NCI-H748 treated with DMSO at 0.1 percent for 48 hours (cell line): ENCODE results near the gene C2orf72.
"Not testable (repeated sequence)": the region's sequence is repeated elsewhere in the genome, so short reads cannot be mapped to it uniquely, and the experiment has no call there.

Source experiments
- DNase-seq: peaks from one replicate; lab custom pipeline; 2025; lab: John Stamatoyannopoulos, UW

Gene C2orf72

GRCh38 chr2:231037202-231037730 is at the start of gene C2orf72:
Gene C2orf72, plus strand, starts transcription at chr2:231037523. Its CDS starts 43 bp downstream, at chr2:231037566.
- DNase-seq = no peak

- DNase-seq = no peak
Observed at GRCh38 chr2:230989731-230990130, 47.6 kb upstream of the C2orf72 start.

GRCh38 chr2:230990131-230990898 is 47.0 kb upstream of the C2orf72 start:
- no peak for DNase-seq

GRCh38 chr2:230990899-230991150 is 46.5 kb upstream of the C2orf72 start:
- no peak for DNase-seq

- no peak for DNase-seq
Observed at GRCh38 chr2:230991598-230991997, 45.7 kb upstream of the C2orf72 start.

- no peak for DNase-seq
Observed at GRCh38 chr2:230995821-230996220, 41.5 kb upstream of the C2orf72 start, which contains the start of gene SPATA3. Gene SPATA3, plus strand, starts transcription at chr2:230996121. Its CDS starts 113 bp downstream, at chr2:230996234.

- no peak for DNase-seq
Observed at GRCh38 chr2:230996661-230997060, 40.7 kb upstream of the C2orf72 start.

GRCh38 chr2:230998882-230999281 is 38.4 kb upstream of the C2orf72 start:
- no peak for DNase-seq

- DNase-seq = no peak
Observed at GRCh38 chr2:230999477-230999876, 37.8 kb upstream of the C2orf72 start.

- no peak for DNase-seq
Observed at GRCh38 chr2:231000211-231000904, 37.0 kb upstream of the C2orf72 start.

- no peak for DNase-seq
Observed at GRCh38 chr2:231001036-231001435, 36.3 kb upstream of the C2orf72 start.

- DNase-seq = no peak
Observed at GRCh38 chr2:231001921-231002320, 35.4 kb upstream of the C2orf72 start.

- no peak for DNase-seq
Observed at GRCh38 chr2:231002641-231003040, 34.7 kb upstream of the C2orf72 start.

- no peak for DNase-seq
Observed at GRCh38 chr2:231003186-231003585, 34.1 kb upstream of the C2orf72 start.

GRCh38 chr2:231004930-231005329 is 32.4 kb upstream of the C2orf72 start:
- DNase-seq = not testable (repeated sequence)

- DNase-seq = no peak
Observed at GRCh38 chr2:231007286-231008098, 29.8 kb upstream of the C2orf72 start.

GRCh38 chr2:231008131-231008530 is 29.2 kb upstream of the C2orf72 start:
- DNase-seq = no peak

GRCh38 chr2:231009236-231009919 is 27.9 kb upstream of the C2orf72 start:
- no peak for DNase-seq

- no peak for DNase-seq
Observed at GRCh38 chr2:231010201-231010730, 27.1 kb upstream of the C2orf72 start.

GRCh38 chr2:231011526-231011925 is 25.8 kb upstream of the C2orf72 start:
- DNase-seq = no peak

GRCh38 chr2:231012463-231012862 is 24.9 kb upstream of the C2orf72 start:
- no peak for DNase-seq

- DNase-seq = no peak
Observed at GRCh38 chr2:231013820-231014219, 23.5 kb upstream of the C2orf72 start.
